ENCODE data around the gene GOLGA3.

DNA sequence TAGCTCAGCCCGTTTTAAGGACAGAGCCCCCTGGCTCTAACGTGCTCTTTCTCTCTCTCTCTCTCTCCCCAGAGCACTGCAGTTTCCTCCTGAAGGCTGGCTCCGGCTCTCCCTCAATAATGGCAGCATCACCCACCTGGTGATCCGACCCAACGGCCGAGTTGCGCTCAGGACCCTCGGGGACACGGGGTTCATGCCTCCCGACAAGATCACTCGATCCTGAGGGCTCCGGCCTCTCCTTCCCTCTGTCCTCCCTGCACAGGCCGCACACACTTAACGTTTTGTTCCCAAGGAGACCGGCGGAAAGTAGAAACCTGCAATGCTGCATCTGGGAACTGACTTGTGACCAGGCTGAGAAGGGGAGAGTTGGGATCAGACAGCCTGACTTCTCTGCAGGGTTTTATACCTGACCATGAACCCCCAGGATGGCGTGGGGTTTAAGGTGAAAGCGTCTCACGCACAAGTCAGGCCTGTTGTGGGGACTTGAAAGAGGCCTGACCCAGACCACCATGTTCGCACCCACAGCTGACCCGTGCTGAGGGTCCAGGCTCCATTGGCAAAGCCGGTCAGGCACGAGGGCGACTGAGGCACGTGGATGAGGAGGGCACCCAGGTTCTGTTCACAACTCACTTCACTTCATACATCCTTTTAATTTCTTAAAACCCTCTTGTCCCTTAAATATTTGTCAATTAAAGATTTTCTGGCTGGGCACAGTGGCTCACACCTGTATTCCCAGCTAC lies 107.9 kb downstream of the GOLGA3 start:
- no peak for TF ChIP-seq POLR2A (IDR thresholded peaks at IDR 0.05)
- TF ChIP-seq, protein P1, sequence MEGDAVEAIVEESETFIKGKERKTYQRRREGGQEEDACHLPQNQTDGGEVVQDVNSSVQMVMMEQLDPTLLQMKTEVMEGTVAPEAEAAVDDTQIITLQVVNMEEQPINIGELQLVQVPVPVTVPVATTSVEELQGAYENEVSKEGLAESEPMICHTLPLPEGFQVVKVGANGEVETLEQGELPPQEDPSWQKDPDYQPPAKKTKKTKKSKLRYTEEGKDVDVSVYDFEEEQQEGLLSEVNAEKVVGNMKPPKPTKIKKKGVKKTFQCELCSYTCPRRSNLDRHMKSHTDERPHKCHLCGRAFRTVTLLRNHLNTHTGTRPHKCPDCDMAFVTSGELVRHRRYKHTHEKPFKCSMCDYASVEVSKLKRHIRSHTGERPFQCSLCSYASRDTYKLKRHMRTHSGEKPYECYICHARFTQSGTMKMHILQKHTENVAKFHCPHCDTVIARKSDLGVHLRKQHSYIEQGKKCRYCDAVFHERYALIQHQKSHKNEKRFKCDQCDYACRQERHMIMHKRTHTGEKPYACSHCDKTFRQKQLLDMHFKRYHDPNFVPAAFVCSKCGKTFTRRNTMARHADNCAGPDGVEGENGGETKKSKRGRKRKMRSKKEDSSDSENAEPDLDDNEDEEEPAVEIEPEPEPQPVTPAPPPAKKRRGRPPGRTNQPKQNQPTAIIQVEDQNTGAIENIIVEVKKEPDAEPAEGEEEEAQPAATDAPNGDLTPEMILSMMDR (IDR thresholded peaks at IDR 0.05): no peak

Data from esophagus squamous epithelium (tissue), 4 donors.